ENCODE measurements around the gene TMEM178B.

The TMEM178B gene

GRCh38 chr7:141433698-141434097, 359.8 kb downstream of the TMEM178B start:
- Histone ChIP-seq H3K4me1 (ENCODE audit: control insufficient read depth in 2 of 2, insufficient read depth in 1 of 2, low read depth in 1 of 2, low read length in 2 of 2) (peaks cover 17 to 19% of the 10 kb centered on the region in 2 donors), H3K27me3 (ENCODE audit: control insufficient read depth in 3 of 3, insufficient read depth in 3 of 3, low read depth in 1 of 3, low read length in 3 of 3) (no peaks in the 10 kb centered on the region), H4K91ac (ENCODE audit: low read depth, low read length, poor library complexity) (no peak overlapping the region), H3K4me3 (ENCODE audit: low read length in 2 of 2) (no peak overlapping the region), H2AK5ac (ENCODE audit: low read depth, low read length) (no peak overlapping the region), H2BK5ac (ENCODE audit: low read length) (no peak overlapping the region), H3K79me1 (ENCODE audit: low read depth, low read length) (no peaks in the 10 kb centered on the region), H4K8ac (ENCODE audit: low read depth, low read length) (no peak overlapping the region), H3K14ac (ENCODE audit: low read length) (no peak overlapping the region), H3K4ac (ENCODE audit: low read length) (no peak overlapping the region), H3K36me3 (replicated peaks in 1 of 2; ENCODE audit: control insufficient read depth in 2 of 2, insufficient read depth in 2 of 2, low read length in 2 of 2) (no peaks in the 10 kb centered on the region), H3K18ac (ENCODE audit: low read length) (no peak overlapping the region), H3K9ac (ENCODE audit: low read depth, low read length, poor library complexity) (no peak overlapping the region), H2BK12ac (ENCODE audit: low read length) (no peak overlapping the region), H2BK120ac (ENCODE audit: low read depth, low read length) (no peak overlapping the region), H3K27ac (replicated peaks; ENCODE audit: low read length) (no peak overlapping the region), H2AFZ (ENCODE audit: low read length) (no peak overlapping the region), H3K4me2 (ENCODE audit: insufficient read depth, low read length, poor library complexity, severe bottlenecking) (no peak overlapping the region), H3K23ac (ENCODE audit: low read depth, low read length, poor library complexity) (no peak overlapping the region), H3K9me3 (replicated peaks in 1 of 2; ENCODE audit: control insufficient read depth in 2 of 2, insufficient read depth in 1 of 2, low read depth in 1 of 2, low read length in 2 of 2) (no peaks in the 10 kb centered on the region), H2BK15ac (ENCODE audit: low read length) (no peak overlapping the region)
- no CpG with 5 or more reads among the region's 2 CpGs for WGBS, 2 donors (ENCODE audit: extremely low coverage in 2 of 2, insufficient read length in 2 of 2, insufficient replicate concordance in 1 of 2)
- DNase-seq (ENCODE audit: low spot score) = no peak

GRCh38 chr7:141436139-141436538, 362.3 kb downstream of the TMEM178B start:
- Histone ChIP-seq H3K4me2 (ENCODE audit: insufficient read depth, low read length, poor library complexity, severe bottlenecking) (no peak overlapping the region), H3K36me3 (replicated peaks in 1 of 2; ENCODE audit: control insufficient read depth in 2 of 2, insufficient read depth in 2 of 2, low read length in 2 of 2) (no peaks in the 10 kb centered on the region), H2BK5ac (ENCODE audit: low read length) (no peak overlapping the region), H3K4me3 (ENCODE audit: low read length in 2 of 2) (no peak overlapping the region), H3K14ac (ENCODE audit: low read length) (no peak overlapping the region), H3K23ac (ENCODE audit: low read depth, low read length, poor library complexity) (peak overlapping the region; percentile 47), H2AFZ (ENCODE audit: low read length) (no peak overlapping the region), H3K79me1 (ENCODE audit: low read depth, low read length) (no peaks in the 10 kb centered on the region), H3K27ac (replicated peaks; ENCODE audit: low read length) (no peak overlapping the region), H4K91ac (ENCODE audit: low read depth, low read length, poor library complexity) (no peak overlapping the region), H3K4me1 (ENCODE audit: control insufficient read depth in 2 of 2, insufficient read depth in 1 of 2, low read depth in 1 of 2, low read length in 2 of 2) (peaks cover 8 to 10% of the 10 kb centered on the region in 2 donors), H2AK5ac (ENCODE audit: low read depth, low read length) (peak overlapping the region; percentile 3), H3K4ac (ENCODE audit: low read length) (no peak overlapping the region), H2BK120ac (ENCODE audit: low read depth, low read length) (no peak overlapping the region), H3K18ac (ENCODE audit: low read length) (peak overlapping the region; percentile 25), H3K9me3 (replicated peaks in 1 of 2; ENCODE audit: control insufficient read depth in 2 of 2, insufficient read depth in 1 of 2, low read depth in 1 of 2, low read length in 2 of 2) (no peaks in the 10 kb centered on the region), H2BK12ac (ENCODE audit: low read length) (no peak overlapping the region), H3K27me3 (ENCODE audit: control insufficient read depth in 3 of 3, insufficient read depth in 3 of 3, low read depth in 1 of 3, low read length in 3 of 3) (no peaks in the 10 kb centered on the region), H2BK15ac (ENCODE audit: low read length) (no peak overlapping the region), H3K9ac (ENCODE audit: low read depth, low read length, poor library complexity) (no peak overlapping the region), H4K8ac (ENCODE audit: low read depth, low read length) (no peak overlapping the region)
- WGBS, 2 donors (ENCODE audit: extremely low coverage in 2 of 2, insufficient read length in 2 of 2, insufficient replicate concordance in 1 of 2) = no CpG with 5 or more reads among the region's 2 CpGs
- no peak for DNase-seq (ENCODE audit: low spot score)

- peak overlapping the region; percentile 25 for H3K18ac ChIP-seq (ENCODE audit: low read length)
- H3K14ac ChIP-seq (ENCODE audit: low read length) = no peak overlapping the region
- H3K27me3 ChIP-seq (ENCODE audit: control insufficient read depth in 3 of 3, insufficient read depth in 3 of 3, low read depth in 1 of 3, low read length in 3 of 3) = no peaks in the 10 kb centered on the region
- no peaks in the 10 kb centered on the region for H3K9me3 ChIP-seq (replicated peaks in 1 of 2; ENCODE audit: control insufficient read depth in 2 of 2, insufficient read depth in 1 of 2, low read depth in 1 of 2, low read length in 2 of 2)
- no peaks in the 10 kb centered on the region for H3K79me1 ChIP-seq (ENCODE audit: low read depth, low read length)
- no peak overlapping the region for H2BK5ac ChIP-seq (ENCODE audit: low read length)
- no peak overlapping the region for H3K4ac ChIP-seq (ENCODE audit: low read length)
- H2BK15ac ChIP-seq (ENCODE audit: low read length) = no peak overlapping the region
- no peak overlapping the region for H3K9ac ChIP-seq (ENCODE audit: low read depth, low read length, poor library complexity)
- no peak overlapping the region for H2AFZ ChIP-seq (ENCODE audit: low read length)
- no peaks in the 10 kb centered on the region for H3K36me3 ChIP-seq (replicated peaks in 1 of 2; ENCODE audit: control insufficient read depth in 2 of 2, insufficient read depth in 2 of 2, low read length in 2 of 2)
- peak overlapping the region; percentile 3 for H2AK5ac ChIP-seq (ENCODE audit: low read depth, low read length)
- H3K4me2 ChIP-seq (ENCODE audit: insufficient read depth, low read length, poor library complexity, severe bottlenecking) = no peak overlapping the region
- peak overlapping the region; percentile 47 for H3K23ac ChIP-seq (ENCODE audit: low read depth, low read length, poor library complexity)
- H3K4me3 ChIP-seq (ENCODE audit: low read length in 2 of 2) = no peak overlapping the region
- H4K91ac ChIP-seq (ENCODE audit: low read depth, low read length, poor library complexity) = no peak overlapping the region
- no peak for DNase-seq (ENCODE audit: low spot score)
- no peak overlapping the region for H4K8ac ChIP-seq (ENCODE audit: low read depth, low read length)
- peaks cover 7 to 8% of the 10 kb centered on the region in 2 donors for H3K4me1 ChIP-seq (ENCODE audit: control insufficient read depth in 2 of 2, insufficient read depth in 1 of 2, low read depth in 1 of 2, low read length in 2 of 2)
- no peak overlapping the region for H3K27ac ChIP-seq (replicated peaks; ENCODE audit: low read length)
- H2BK120ac ChIP-seq (ENCODE audit: low read depth, low read length) = no peak overlapping the region
- H2BK12ac ChIP-seq (ENCODE audit: low read length) = no peak overlapping the region
- WGBS, 2 donors (ENCODE audit: extremely low coverage in 2 of 2, insufficient read length in 2 of 2, insufficient replicate concordance in 1 of 2) = no CpG with 5 or more reads among the region's 7 CpGs
Observed at GRCh38 chr7:141436575-141437075, 362.8 kb downstream of the TMEM178B start.

- no peak overlapping the region for H3K14ac ChIP-seq (ENCODE audit: low read length)
- H3K4ac ChIP-seq (ENCODE audit: low read length) = no peak overlapping the region
- H3K23ac ChIP-seq (ENCODE audit: low read depth, low read length, poor library complexity) = no peak overlapping the region
- H3K9me3 ChIP-seq (replicated peaks in 1 of 2; ENCODE audit: control insufficient read depth in 2 of 2, insufficient read depth in 1 of 2, low read depth in 1 of 2, low read length in 2 of 2) = no peaks in the 10 kb centered on the region
- peaks cover 4 to 7% of the 10 kb centered on the region in 2 donors for H3K4me1 ChIP-seq (ENCODE audit: control insufficient read depth in 2 of 2, insufficient read depth in 1 of 2, low read depth in 1 of 2, low read length in 2 of 2)
- no peak overlapping the region for H2BK5ac ChIP-seq (ENCODE audit: low read length)
- no peak overlapping the region for H2BK12ac ChIP-seq (ENCODE audit: low read length)
- no peak overlapping the region for H2AK5ac ChIP-seq (ENCODE audit: low read depth, low read length)
- no peak overlapping the region for H3K9ac ChIP-seq (ENCODE audit: low read depth, low read length, poor library complexity)
- H3K27ac ChIP-seq (replicated peaks; ENCODE audit: low read length) = no peak overlapping the region
- no CpG with 5 or more reads among the region's 2 CpGs for WGBS, 2 donors (ENCODE audit: extremely low coverage in 2 of 2, insufficient read length in 2 of 2, insufficient replicate concordance in 1 of 2)
- no peak overlapping the region for H3K18ac ChIP-seq (ENCODE audit: low read length)
- no peak overlapping the region for H3K4me3 ChIP-seq (ENCODE audit: low read length in 2 of 2)
- DNase-seq (ENCODE audit: low spot score) = no peak
- no peak overlapping the region for H2AFZ ChIP-seq (ENCODE audit: low read length)
- H2BK15ac ChIP-seq (ENCODE audit: low read length) = no peak overlapping the region
- no peaks in the 10 kb centered on the region for H3K79me1 ChIP-seq (ENCODE audit: low read depth, low read length)
- no peaks in the 10 kb centered on the region for H3K27me3 ChIP-seq (ENCODE audit: control insufficient read depth in 3 of 3, insufficient read depth in 3 of 3, low read depth in 1 of 3, low read length in 3 of 3)
- H3K36me3 ChIP-seq (replicated peaks in 1 of 2; ENCODE audit: control insufficient read depth in 2 of 2, insufficient read depth in 2 of 2, low read length in 2 of 2) = no peaks in the 10 kb centered on the region
- no peak overlapping the region for H3K4me2 ChIP-seq (ENCODE audit: insufficient read depth, low read length, poor library complexity, severe bottlenecking)
- no peak overlapping the region for H4K8ac ChIP-seq (ENCODE audit: low read depth, low read length)
- no peak overlapping the region for H4K91ac ChIP-seq (ENCODE audit: low read depth, low read length, poor library complexity)
- H2BK120ac ChIP-seq (ENCODE audit: low read depth, low read length) = no peak overlapping the region
Observed at GRCh38 chr7:141439164-141439563, 365.3 kb downstream of the TMEM178B start.
